Raji (cell line): ENCODE measurements around the gene SEPTIN2.

Source experiments
- POLR2A ChIP-seq: IDR thresholded peaks from 2 replicates; pipeline ENCODE4 v1.6.1; 2011; ENCODE audit warnings: low read depth, low read length, control low read depth; ENCODE audit not compliant: insufficient read depth

SEPTIN2 gene

DNA sequence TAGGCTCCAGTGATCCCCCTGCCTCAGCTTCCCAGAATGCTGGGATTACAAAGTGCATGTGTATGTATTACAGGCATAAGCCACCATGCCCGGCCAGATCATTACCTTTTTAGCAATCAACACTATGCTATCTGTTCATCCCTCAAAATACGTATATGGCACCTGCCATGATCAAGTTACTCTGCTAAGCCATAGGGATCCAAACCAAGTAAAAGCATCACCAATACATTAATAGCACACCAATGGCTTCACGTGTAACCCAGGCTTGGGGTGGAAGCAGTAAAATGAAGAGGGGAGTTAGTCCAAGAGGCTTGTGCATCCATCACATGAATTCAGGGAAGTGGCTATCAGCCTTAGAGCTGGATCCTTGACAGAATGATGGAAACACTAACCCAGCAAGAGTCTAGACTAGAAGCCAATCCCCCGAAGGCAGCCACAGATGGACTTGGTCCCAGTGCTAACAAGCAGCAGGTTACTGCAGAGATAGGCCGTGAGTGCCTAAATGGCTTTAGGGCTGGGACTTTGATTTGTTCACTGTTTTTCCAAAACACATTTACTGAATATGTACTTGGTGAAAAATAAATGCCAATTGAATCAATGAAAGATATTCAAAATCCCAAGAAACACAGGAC is 11.6 kb upstream of the SEPTIN2 start:
- TF ChIP-seq POLR2A: no peak

DNA sequence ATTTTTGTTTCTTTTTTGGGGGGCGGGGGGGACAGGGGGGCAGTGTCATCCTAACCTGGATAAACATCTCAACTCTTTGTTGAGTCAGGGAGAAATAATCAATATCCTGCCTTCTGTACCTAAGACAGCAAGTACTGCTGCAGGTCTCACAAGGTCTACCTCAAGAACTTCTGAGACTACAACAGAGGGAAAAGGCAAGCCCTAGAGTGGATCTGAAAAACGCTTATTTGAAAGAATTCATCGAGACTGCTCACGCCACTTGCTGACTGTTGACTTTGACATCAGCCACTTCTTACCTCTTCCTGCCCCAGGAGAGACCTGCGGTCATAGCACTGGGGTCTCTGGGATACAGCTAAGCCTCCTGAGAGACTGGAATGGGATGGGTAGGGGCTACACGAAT is 8.7 kb upstream of the SEPTIN2 start:
- TF ChIP-seq POLR2A: no peak

- no peak for TF ChIP-seq POLR2A
Measured at GRCh38 chr2:241308267-241308666, 7.5 kb upstream of the SEPTIN2 start.

DNA sequence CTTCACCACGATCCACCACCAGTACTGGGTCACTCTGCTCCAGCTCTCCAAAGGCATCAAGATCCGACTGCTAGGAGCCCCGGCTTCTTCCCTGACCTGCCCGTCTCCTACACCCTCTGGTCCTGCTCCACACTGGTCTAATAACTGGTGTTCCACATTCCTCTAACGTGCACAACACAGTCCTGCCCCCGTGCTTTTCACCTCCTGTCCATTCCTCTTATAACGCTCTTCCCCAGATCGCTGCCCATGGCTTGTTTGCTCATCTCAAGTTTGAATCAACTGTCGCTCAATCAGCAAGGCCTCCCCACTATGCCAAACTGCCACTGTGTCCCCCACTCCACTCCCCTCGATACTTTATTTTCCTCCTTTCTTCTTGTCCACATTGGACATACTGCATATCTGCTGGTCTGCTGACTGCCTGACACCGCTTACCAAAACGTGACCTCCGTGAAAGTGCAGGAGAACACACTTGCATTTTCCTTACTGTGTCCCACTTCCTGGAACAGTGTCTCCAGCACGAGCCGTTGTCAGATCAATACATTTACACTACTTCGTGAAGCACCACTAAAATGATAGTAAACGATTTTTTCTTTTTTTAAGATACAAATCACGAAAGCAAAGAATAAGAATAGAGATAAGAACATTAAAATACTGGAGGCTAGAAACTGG is 6.8 kb upstream of the SEPTIN2 start:
- no peak for TF ChIP-seq POLR2A

- no peak for TF ChIP-seq POLR2A
Measured at GRCh38 chr2:241309684-241310117, 6.0 kb upstream of the SEPTIN2 start.

DNA sequence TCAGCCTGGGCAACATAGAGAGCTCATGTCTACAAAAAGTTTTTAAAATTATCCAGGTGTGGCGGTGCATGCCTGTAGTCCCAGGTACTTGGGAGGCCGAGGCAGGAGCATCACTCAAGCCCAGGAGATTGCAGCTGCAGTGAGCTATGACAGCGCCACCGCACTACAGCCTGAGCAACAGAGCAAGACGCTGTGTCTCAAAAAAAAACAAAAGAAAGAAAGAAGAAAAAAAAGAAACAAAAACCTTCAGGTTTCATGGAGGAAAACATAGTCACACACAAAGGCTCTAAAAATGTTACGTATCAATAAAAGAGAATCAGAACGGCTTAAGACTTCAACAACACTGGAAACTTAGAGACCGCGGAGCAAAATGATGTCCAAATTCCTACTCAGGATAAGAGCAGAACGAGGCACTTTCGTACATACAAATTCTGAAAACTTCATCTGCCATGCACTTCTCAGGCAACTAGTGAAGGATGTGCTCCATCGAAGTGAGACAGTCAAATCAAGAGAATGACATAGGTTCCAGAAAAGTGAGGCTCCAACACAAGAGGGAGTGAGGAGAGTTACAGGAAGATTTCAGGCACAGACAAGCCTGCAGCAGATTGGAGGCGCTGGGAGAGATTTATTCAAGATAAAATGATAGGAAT is 4.7 kb upstream of the SEPTIN2 start:
- TF ChIP-seq POLR2A: no peak

DNA sequence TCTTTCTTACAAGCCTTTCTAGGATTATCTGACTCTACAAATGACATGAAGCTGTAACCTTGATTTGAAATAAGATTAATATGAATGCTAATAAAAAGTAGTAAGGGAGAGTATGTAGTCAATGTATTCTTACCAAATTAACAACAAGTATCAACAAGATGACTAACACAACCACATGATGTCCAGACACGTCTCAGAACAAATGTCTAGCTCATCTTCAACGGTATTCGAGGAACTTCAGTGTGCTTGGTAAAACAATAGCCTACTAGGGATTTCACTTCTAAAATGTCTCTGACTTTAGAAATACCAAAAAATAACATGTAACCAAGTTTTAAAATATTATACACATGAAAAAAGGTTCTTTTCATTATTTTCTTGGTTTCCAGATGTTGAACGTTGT is 3.6 kb upstream of the SEPTIN2 start:
- TF ChIP-seq POLR2A: no peak

DNA sequence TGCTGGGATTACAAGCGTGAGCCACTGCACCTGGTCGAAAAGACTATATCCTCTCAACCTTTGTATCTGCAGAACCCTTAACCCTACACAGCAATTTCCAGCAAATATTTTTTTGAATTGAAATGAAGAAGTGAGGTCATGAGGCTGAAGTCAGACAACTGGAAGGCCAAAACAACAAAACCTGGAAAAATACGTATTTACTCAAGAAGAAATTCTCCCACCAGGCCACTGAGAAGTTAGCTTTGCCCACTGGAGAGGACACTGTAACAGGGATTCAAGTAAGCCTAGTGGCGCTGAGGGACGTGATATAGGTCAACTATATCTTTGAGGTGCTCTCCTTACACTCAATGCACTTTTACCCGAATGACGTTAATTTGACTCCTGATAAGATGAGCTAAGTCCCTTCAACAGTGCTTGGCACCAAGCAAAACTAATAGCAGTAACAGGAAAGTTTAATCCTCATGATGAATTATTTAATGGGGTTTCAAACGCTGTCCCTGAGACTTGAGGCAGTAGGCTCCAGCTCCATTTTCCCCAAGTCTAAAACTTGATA is 2.1 kb upstream of the SEPTIN2 start:
- TF ChIP-seq POLR2A: no peak

- no peak for TF ChIP-seq POLR2A
Measured at GRCh38 chr2:241314226-241315092, 1.3 kb upstream of the SEPTIN2 start.

- peak; percentile 65 for TF ChIP-seq POLR2A
Measured at GRCh38 chr2:241315093-241315878, 439 bp upstream of the SEPTIN2 start, which contains the start of gene HDLBP. HDLBP (minus strand) TSS chr2:241315672; CDS start chr2:241266869, 48,803 bp downstream.

DNA sequence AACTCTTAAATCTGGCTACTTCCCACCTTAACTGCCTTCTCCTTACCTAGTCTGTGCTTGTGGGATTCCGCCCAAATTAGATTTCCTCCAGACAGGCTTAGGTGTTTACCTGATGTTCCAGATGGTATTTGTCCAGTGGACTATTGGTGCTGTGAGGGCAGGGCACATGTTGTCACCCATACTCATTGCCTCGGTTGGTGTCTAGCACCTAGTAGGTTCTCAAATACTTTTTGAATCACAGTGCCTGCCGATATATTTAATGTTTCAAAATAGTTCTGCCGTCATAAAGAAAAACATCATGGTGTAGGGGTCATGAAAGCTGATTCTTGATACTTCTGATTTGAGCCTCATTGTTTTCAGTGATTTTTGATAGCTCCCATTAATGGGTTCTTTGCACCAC is 1.1 kb downstream of the SEPTIN2 start:
- TF ChIP-seq POLR2A: no peak

DNA sequence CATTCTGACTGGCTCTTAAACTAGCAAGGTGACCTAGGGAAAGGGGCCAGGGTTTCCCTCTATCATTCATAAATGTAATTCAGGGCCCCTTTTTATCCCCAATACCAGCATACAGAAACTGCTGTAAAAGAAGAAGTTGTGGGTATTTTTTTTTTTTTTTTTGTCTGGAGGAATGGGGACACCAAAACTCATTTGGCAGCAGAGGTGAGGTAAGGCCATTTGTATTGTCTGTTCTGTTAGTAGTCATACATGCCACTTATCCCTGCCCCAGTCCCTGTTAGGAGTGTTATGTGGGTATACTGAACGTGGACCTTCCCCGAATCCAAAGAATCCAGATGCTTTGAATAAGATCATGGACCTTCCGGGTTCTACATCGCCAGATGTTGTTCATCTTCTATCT is 1.7 kb downstream of the SEPTIN2 start:
- no peak for TF ChIP-seq POLR2A

GRCh38 chr2:241320394-241320793 is 4.7 kb downstream of the SEPTIN2 start:
- no peak for TF ChIP-seq POLR2A

DNA sequence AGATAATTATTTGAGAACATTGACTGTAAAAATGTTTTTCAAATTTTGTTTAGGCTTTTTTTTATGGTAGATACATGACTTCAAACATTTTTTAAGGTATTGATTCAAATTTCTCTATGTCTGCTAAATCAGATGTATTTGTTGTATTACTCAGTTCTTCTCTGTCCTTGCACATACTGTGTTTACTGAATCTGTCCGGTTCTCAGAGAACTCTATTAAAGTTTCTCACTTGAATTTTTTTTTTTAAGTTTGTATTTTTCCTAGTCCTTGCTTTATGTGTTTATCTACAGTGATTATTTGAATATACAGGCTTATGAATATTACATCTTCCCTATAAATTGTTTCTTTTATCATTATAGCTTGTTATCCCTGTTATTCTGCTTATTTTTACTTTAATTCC is 5.3 kb downstream of the SEPTIN2 start:
- TF ChIP-seq POLR2A: no peak
